GM18502 (cell line): Measurements from ENCODE around the gene ZBTB47.

Experiments
- ATAC-seq: cut with Tn5 transposase; IDR thresholded peaks from one replicate; pipeline ENCODE4 v1.9.1; 2021; ENCODE audit warnings: mild to moderate bottlenecking; ENCODE audit not compliant: unreplicated experiment, poor library complexity

ZBTB47 gene

GRCh38 chr3:42696356-42697288 lies 43.1 kb downstream of the ZBTB47 start:
- ATAC-seq: no peak

GRCh38 chr3:42697289-42698051 lies 44.0 kb downstream of the ZBTB47 start:
- ATAC-seq: no peak

GRCh38 chr3:42698216-42698910 lies 44.9 kb downstream of the ZBTB47 start:
- no peak for ATAC-seq

GRCh38 chr3:42698911-42699230 lies 45.4 kb downstream of the ZBTB47 start:
- ATAC-seq: no peak

GRCh38 chr3:42699511-42699971 lies 46.0 kb downstream of the ZBTB47 start:
- ATAC-seq: no peak

GRCh38 chr3:42700366-42701288 lies 47.1 kb downstream of the ZBTB47 start:
- ATAC-seq: no peak

- ATAC-seq: no peak
Measured at GRCh38 chr3:42701371-42702065, 48.0 kb downstream of the ZBTB47 start.

GRCh38 chr3:42702066-42702951 lies 48.8 kb downstream of the ZBTB47 start, which contains the start of gene HHATL:
Gene HHATL, minus strand, starts transcription at chr3:42702798. Its CDS starts 1,972 bp downstream, at chr3:42700826.
- no peak for ATAC-seq

- ATAC-seq: no peak
Measured at GRCh38 chr3:42702982-42703694, 49.6 kb downstream of the ZBTB47 start.

- no peak for ATAC-seq
Measured at GRCh38 chr3:42703695-42704025, 50.2 kb downstream of the ZBTB47 start.

- no peak for ATAC-seq
Measured at GRCh38 chr3:42704136-42704841, 50.8 kb downstream of the ZBTB47 start.

- ATAC-seq: no peak
Measured at GRCh38 chr3:42705058-42705767, 51.7 kb downstream of the ZBTB47 start.

- no peak for ATAC-seq
Measured at GRCh38 chr3:42705962-42706585, 52.6 kb downstream of the ZBTB47 start.

GRCh38 chr3:42706721-42707619 lies 53.5 kb downstream of the ZBTB47 start:
- no peak for ATAC-seq
